ENCODE data around the gene PHPT1.
"Not testable (repeated sequence)": the region's sequence is repeated elsewhere in the genome, so short reads cannot be mapped to it uniquely, and the experiment has no call there.

PHPT1 gene

GRCh38 chr9:136823136-136824046 lies 25.8 kb upstream of the PHPT1 start:
- no peak for DNase-seq

GRCh38 chr9:136824496-136825225 lies 24.5 kb upstream of the PHPT1 start:
- DNase-seq: no peak

GRCh38 chr9:136825295-136826187 lies 23.7 kb upstream of the PHPT1 start:
- DNase-seq: no peak

GRCh38 chr9:136826188-136826541 lies 23.0 kb upstream of the PHPT1 start:
- no peak for DNase-seq

GRCh38 chr9:136826703-136827582 lies 22.3 kb upstream of the PHPT1 start:
- no peak for DNase-seq

GRCh38 chr9:136827794-136828473 lies 21.3 kb upstream of the PHPT1 start:
- no peak for DNase-seq

GRCh38 chr9:136828474-136829140 lies 20.6 kb upstream of the PHPT1 start:
- no peak for DNase-seq

GRCh38 chr9:136829412-136829811 lies 19.8 kb upstream of the PHPT1 start:
- no peak for DNase-seq

GRCh38 chr9:136829981-136830885 lies 19.0 kb upstream of the PHPT1 start:
- no peak for DNase-seq

GRCh38 chr9:136831002-136831719 lies 18.0 kb upstream of the PHPT1 start:
- no peak for DNase-seq

- no peak for DNase-seq
Observed at GRCh38 chr9:136831720-136832104, 17.5 kb upstream of the PHPT1 start.

- no peak for DNase-seq
Observed at GRCh38 chr9:136832581-136832980, 16.6 kb upstream of the PHPT1 start.

GRCh38 chr9:136833381-136834048 lies 15.7 kb upstream of the PHPT1 start:
- not testable (repeated sequence) for DNase-seq

GRCh38 chr9:136835162-136835931 lies 13.9 kb upstream of the PHPT1 start:
- no peak for DNase-seq

GRCh38 chr9:136835932-136836904 lies 13.0 kb upstream of the PHPT1 start:
- no peak for DNase-seq

GRCh38 chr9:136837146-136837855 lies 11.9 kb upstream of the PHPT1 start:
- DNase-seq: no peak
